RWPE1 (cell line): ENCODE measurements around the gene CTSO.

Source experiments
- CTCF ChIA-PET: fragments of 350-600 bp; sonication (Branson Sonifier 250); formaldehyde crosslinking; extraction: SDS; loops from one replicate; lab custom pipeline; 2021; lab: Yijun Ruan, JAX
- POLR2A ChIA-PET: fragments of 400-600 bp; formaldehyde crosslinking; extraction: SDS; loops from one replicate; lab custom pipeline; 2020; ENCODE audit warnings: antibody characterized with exemption; ENCODE audit not compliant: low non-redundant PET; lab: Yijun Ruan, JAX
- DNase-seq: peaks from one replicate; pipeline ENCODE4 v3.0.0; 2012; ENCODE audit warnings: low spot score
- H3K27ac ChIP-seq: fragments of 450-650 bp; 2 replicates; pipeline ENCODE4 v1.5.1; 2017
- CTCF ChIP-seq: fragments of 450-650 bp; conservative IDR thresholded peaks from 2 replicates; pipeline ENCODE4 v1.5.1; 2017; ENCODE audit warnings: low read depth, mild to moderate bottlenecking

CTSO gene

GRCh38 chr4:155885666-155886065 is 68.0 kb downstream of the CTSO start:
- POLR2A ChIA-PET, result no interaction called here
- CTCF ChIA-PET, result interaction anchor here (0.7 kb wide), 1 partner anchor 40 kb away, joined by 3 read pairs; no protein-coding TSS in a partner anchor

GRCh38 chr4:155883895-155884294 is 69.8 kb downstream of the CTSO start:
- POLR2A ChIA-PET, result no interaction called here
- no peak for DNase-seq
- no peak overlapping the region for H3K27ac ChIP-seq
- CTCF ChIA-PET, result no interaction called here
- TF ChIP-seq CTCF, result no peak

More at GRCh38 chr4:155885666-155886065, 68.0 kb downstream of the CTSO start:
- no peak for DNase-seq
- TF ChIP-seq CTCF, result no peak
- no peak overlapping the region for H3K27ac ChIP-seq

GRCh38 chr4:155881555-155881954 is 72.1 kb downstream of the CTSO start:
- TF ChIP-seq CTCF, result no peak
- CTCF ChIA-PET, result interaction anchor here (0.5 to 0.7 kb wide), 2 partner anchors 26 to 477 kb away, joined by 4 to 5 read pairs; no protein-coding TSS in a partner anchor
- H3K27ac ChIP-seq, result no peak overlapping the region
- POLR2A ChIA-PET, result no interaction called here
- no peak for DNase-seq

GRCh38 chr4:155879767-155880166 is 73.9 kb downstream of the CTSO start:
- CTCF ChIA-PET, result no interaction called here
- POLR2A ChIA-PET, result no interaction called here
- no peak overlapping the region for H3K27ac ChIP-seq
- no peak for DNase-seq
- TF ChIP-seq CTCF, result no peak

GRCh38 chr4:155878611-155879010 is 75.1 kb downstream of the CTSO start:
- TF ChIP-seq CTCF, result no peak
- ChIA-PET CTCF (no interaction called here), POLR2A (no interaction called here)
- no peak overlapping the region for H3K27ac ChIP-seq
- DNase-seq, result no peak

- ChIA-PET POLR2A (no interaction called here), CTCF (no interaction called here)
These were observed 75.7 kb downstream of the CTSO start for GRCh38 chr4:155877971-155878370.

More at GRCh38 chr4:155877971-155878370, 75.7 kb downstream of the CTSO start:
- no peak for TF ChIP-seq CTCF
- H3K27ac ChIP-seq, result no peak overlapping the region
- DNase-seq, result no peak
